Activated T-cell treated with anti-CD3 and anti-CD28 coated beads, Interleukin-2, amount 50 U/mL, for 1 hour (primary cell): ENCODE results near the gene TMEM26.

Experiments
- DNase-seq: peaks from one replicate; pipeline ENCODE4 v3.0.0-alpha.2; 2020

The TMEM26 gene

GRCh38 chr10:61458031-61458430 lies 4.8 kb upstream of the TMEM26 start:
- no peak for DNase-seq

- DNase-seq = no peak
These were observed 3.1 kb upstream of the TMEM26 start for GRCh38 chr10:61456095-61456789.

DNA sequence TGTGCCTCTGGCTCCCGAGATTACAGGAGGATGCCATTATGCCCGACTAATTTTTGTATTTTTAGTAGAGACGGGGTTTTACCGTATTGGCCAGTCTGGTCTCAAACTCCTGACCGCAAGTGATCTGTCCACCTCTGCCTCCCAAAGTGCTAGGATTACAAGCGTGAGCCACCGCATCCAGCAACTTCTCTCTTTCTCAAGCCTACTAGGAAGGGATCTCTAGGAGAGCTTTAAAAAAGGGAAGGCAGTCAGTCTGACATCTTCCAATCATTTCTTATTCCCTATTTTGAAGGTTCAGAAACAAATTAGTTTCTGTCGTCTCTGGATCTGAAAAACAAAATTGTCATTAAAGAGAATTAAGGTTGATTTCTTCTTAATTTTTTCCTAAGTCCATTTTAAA lies 2.5 kb upstream of the TMEM26 start:
- no peak for DNase-seq

GRCh38 chr10:61454541-61454940 lies 1.4 kb upstream of the TMEM26 start:
- DNase-seq = no peak

DNA sequence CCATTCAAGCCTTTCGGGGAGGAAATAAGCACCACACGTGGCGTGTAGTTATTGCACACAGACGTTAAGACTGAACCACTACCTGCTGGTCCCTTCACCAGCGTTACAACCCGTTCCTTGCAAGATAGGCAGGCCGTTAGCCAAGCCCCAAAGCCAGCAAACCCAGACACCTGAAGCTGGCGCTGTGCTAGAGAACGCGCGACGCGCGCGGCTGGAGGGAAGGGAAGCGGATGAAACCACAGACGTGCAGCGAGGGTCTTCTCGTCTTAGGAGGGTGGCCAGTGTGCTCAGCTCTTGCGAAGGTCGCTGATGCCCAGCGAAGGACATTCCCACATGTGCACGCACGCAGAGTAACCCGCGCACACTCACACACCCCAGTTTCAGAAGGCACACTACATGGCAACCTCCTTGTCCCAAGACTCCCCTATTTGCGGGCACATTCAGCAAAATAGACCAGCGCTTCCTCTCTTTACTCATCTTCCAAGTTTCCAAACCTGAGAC lies 980 bp downstream of the TMEM26 start:
- DNase-seq = no peak

DNA sequence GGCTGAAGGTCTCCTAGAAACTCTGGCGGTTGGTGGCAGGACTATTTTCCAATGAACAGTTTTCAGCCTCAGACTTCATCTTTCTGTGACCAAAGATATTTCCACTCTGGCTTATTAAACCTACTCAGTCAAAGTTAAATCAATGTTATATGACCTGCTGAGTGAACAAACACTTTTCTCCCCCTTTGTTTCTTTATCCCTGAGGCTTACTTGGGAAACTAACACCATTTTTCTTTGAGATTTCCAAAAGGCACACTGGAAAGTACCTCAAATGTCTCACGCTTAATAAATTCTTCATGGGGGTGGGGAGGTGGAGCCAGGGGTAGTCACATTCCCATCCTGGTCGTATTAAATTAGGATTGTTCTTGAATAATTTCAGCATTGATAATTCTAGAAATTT lies 1.8 kb downstream of the TMEM26 start:
- DNase-seq = no peak

GRCh38 chr10:61448841-61449600 lies 4.2 kb downstream of the TMEM26 start:
- DNase-seq = no peak

GRCh38 chr10:61448091-61448490 lies 5.1 kb downstream of the TMEM26 start:
- DNase-seq = no peak

GRCh38 chr10:61439058-61439609 lies 14.0 kb downstream of the TMEM26 start:
- DNase-seq = no peak

GRCh38 chr10:61438141-61438988 lies 14.8 kb downstream of the TMEM26 start:
- DNase-seq = no peak

GRCh38 chr10:61423178-61423577 lies 30.0 kb downstream of the TMEM26 start:
- DNase-seq = no peak

- DNase-seq = no peak
These were observed 35.5 kb downstream of the TMEM26 start for GRCh38 chr10:61417661-61418060.

- DNase-seq = no peak
These were observed 37.4 kb downstream of the TMEM26 start for GRCh38 chr10:61415824-61416223.

DNA sequence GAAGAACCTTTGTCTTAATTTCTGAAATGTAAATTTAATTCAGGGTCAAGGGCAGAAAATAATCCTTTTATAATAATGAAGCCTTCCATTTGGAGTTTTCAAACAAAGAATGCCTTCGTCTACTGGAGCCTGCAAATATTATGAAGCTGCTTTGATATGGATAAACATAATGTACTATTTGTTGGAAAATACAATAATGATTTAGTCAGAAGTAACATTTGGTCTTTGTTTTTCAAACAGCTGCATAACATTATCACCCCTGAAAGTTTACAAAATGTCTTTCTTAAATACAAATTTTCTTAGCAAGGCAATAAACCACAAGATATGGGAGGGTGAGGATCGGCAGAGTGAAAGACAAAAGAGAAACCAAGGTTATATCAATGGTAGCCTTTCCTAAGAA lies 41.5 kb downstream of the TMEM26 start:
- DNase-seq = no peak

DNA sequence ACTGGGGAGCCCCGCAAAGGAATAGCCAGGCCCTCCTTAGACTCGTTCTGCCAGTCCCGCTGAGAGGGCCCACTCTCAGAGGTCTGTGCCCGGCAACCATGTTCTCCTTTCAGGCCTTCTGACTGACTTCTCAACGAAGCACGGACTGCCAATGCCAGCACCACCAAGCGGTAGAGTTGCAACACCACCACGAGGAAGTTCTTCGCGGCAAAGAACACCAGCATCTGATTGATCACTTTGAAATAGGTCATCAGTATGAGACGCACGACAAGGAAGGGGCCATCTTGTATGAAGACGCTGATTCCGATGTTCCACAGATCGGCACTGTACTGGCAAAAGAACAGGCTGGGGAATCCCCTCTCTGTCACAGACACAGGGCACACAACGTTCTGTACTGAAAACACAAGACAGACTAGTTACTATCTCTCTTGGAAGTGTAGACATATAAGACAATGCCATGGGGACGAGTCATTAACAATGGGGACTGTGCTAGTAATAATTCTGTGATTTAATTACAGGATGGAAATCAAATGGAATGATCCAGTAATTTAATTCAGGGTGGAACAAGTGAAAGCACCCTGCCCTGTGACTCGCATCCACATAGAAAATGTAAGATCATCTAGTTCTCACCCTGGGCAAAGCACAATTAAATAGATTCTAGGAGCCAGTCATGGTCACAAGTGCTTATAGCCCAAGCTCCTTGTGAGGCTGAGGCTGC lies 42.7 kb downstream of the TMEM26 start:
- DNase-seq = no peak

DNA sequence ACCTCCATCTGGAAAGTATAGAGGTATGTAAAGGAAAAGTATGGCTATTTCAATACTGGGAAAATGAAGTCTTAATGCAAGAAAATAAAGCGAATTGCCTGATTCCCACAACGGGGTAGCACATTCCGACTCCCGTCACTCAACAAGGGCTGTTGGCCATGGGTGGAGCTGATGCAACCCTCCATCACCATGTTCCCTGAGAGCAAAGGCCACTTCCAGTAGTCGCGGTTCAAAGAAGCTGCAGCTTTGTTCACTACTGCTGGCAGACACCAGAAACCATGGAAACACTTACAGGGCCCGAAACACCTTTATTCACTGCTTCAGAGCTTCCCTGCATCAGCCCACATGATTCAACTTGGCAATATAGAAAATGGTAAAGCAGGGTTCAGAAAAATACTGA lies 44.0 kb downstream of the TMEM26 start:
- DNase-seq = no peak

DNA sequence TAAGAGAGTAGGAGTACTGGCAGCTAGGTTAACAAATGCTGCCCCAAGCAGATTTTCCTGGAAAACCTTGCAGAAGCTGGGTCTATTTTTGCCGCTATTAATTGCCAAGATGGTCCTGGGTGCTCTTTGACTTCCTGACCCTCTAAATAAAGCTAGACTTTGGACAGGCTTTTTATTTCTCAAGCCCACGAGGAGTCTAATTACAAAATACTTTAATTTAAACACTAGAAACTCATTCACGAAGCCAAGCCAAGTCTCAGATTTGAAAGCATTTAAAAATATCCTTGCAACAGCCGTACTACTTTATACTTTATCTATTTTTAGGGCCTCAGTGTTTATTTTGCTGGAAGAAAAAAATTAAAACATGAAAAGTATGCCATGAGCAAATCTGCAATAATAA lies 45.1 kb downstream of the TMEM26 start:
- DNase-seq = no peak

DNA sequence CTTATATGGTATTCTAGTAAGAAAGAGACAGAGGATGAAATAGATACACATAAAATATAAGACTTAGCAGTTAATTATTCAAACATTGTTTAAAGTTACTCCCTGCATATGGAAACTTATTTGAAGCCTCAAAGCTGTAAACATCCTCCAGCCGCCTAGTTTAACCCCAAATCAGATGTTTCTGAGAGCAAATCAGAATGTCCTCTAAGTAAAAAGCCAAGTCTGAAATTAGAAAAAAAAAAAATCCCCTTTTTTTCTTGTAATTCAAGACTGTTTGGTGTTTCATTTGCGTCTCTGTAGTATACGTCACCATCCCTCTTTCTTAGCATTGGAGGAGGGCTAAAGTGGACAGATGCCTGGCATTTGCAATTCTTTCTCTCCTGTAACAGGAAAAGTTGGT lies 46.4 kb downstream of the TMEM26 start:
- no peak for DNase-seq

DNA sequence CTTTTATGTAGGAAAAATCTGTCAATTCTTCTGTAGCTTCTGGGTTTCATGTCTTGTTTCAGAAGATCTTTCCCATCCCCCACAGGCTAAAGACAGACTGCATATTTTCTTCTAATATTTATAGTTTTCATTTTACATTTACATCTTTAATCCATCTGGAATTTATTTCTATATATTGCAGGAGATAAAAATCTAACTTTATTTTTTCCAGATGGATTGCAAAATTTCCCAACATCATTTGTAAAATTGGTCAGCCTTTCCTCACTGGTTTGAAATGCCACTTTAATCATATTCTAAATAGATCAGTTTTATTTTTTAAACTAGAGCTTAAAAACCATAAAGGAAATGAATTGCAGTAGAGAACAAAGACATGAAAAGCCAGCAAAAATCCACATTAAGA lies 46.9 kb downstream of the TMEM26 start:
- no peak for DNase-seq

GRCh38 chr10:61404751-61405150 lies 48.4 kb downstream of the TMEM26 start:
- DNase-seq = no peak

DNA sequence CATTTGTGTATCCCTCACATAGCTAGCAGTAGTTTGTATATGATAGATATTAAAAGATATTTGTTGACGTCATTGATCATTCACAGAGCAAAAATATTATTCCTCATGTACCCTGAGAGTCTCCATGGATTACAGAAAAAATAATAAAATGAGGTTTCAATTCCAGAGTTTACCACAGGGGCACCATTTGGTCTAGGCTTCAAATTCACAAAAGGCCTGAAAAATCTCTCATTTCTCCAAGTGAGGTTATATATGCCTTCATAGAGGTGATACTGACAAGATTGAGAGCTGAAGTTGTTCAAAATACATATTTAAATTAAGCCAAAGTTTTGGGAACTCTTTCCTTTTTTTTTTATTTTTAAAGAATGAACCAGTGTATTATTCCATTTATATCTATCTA lies 52.7 kb downstream of the TMEM26 start:
- DNase-seq = no peak

GRCh38 chr10:61399406-61399805 lies 53.8 kb downstream of the TMEM26 start:
- no peak for DNase-seq
